ENCODE data around the gene TNFRSF11A. TPM values are rescaled to one million over a fixed set of nuclear protein-coding genes. Genes with fewer than 3 reads are reported as not detected.
A peak's percentile ranks its signal among the peaks of the same experiment; 100 is the strongest.

TNFRSF11A gene
- total RNA-seq, 1 donor from 2014 or later: 0.75 TPM

DNA sequence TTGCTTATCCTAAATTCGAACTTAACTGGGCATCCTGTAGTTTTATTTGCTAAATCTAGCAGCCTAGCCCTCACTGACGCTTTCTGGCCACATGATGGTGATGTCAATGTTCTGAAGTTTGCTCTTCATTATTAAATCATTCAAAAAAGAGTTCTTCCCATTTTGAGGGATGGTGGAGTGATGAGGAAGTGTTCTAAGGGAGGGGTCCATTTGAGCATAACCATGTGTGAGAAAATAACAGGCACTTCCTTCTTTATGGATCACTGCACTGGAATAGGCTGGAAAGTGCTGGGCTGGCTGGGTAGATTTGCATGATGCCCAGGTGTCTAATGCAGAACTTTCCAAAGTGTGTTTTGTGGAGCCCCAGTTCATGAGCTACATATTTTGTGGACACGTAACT lies 74.2 kb downstream of the TNFRSF11A start:
- no peaks in the 10 kb centered on the region for H3K27me3 Mint-ChIP-seq (ENCODE audit: low read depth, unreplicated experiment)
- Histone ChIP-seq H2AFZ (ENCODE audit: low read depth, low read length) (no peak overlapping the region), H3K4me3 (ENCODE audit: insufficient read depth, low read depth, low read length) (no peak overlapping the region), H4K20me1 (ENCODE audit: insufficient read depth, low read length) (no peaks in the 10 kb centered on the region), H3K4me1 (ENCODE audit: insufficient read depth, low read length) (no peaks in the 10 kb centered on the region), H3K27ac (ENCODE audit: low read depth, low read length) (no peak overlapping the region), H3K9ac (ENCODE audit: low read length) (no peak overlapping the region), H3K4me2 (ENCODE audit: low read length) (no peak overlapping the region), H3K27me3 (ENCODE audit: insufficient read depth, low read length) (peaks cover 3% of the 10 kb centered on the region), H3K79me2 (ENCODE audit: insufficient read depth, low read length) (no peaks in the 10 kb centered on the region), H3K9me3 (ENCODE audit: insufficient read depth, low read depth, low read length) (no peaks in the 10 kb centered on the region), H3K36me3 (ENCODE audit: insufficient read depth, low read length) (no peaks in the 10 kb centered on the region)
- TF ChIP-seq EZH2 (IDR thresholded peaks at IDR 0.05; ENCODE audit: insufficient read depth, low read length): no peak
- TF ChIP-seq, protein P1, sequence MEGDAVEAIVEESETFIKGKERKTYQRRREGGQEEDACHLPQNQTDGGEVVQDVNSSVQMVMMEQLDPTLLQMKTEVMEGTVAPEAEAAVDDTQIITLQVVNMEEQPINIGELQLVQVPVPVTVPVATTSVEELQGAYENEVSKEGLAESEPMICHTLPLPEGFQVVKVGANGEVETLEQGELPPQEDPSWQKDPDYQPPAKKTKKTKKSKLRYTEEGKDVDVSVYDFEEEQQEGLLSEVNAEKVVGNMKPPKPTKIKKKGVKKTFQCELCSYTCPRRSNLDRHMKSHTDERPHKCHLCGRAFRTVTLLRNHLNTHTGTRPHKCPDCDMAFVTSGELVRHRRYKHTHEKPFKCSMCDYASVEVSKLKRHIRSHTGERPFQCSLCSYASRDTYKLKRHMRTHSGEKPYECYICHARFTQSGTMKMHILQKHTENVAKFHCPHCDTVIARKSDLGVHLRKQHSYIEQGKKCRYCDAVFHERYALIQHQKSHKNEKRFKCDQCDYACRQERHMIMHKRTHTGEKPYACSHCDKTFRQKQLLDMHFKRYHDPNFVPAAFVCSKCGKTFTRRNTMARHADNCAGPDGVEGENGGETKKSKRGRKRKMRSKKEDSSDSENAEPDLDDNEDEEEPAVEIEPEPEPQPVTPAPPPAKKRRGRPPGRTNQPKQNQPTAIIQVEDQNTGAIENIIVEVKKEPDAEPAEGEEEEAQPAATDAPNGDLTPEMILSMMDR (IDR thresholded peaks at IDR 0.05; ENCODE audit: insufficient read depth, low read depth, low read length): no peak
- no peak overlapping the region for H3K27ac Mint-ChIP-seq (ENCODE audit: unreplicated experiment)
- peaks cover 3% of the 10 kb centered on the region for H3K4me1 Mint-ChIP-seq (ENCODE audit: low read depth, unreplicated experiment)
- FAIRE-seq (no peak), DNase-seq (ENCODE audit: low read depth) (no peak)
- peaks cover 10% of the 10 kb centered on the region for H3K9me3 Mint-ChIP-seq (ENCODE audit: unreplicated experiment)
- H3K36me3 Mint-ChIP-seq (ENCODE audit: low read depth, unreplicated experiment): peaks cover 3% of the 10 kb centered on the region
- no peak overlapping the region for H3K4me3 Mint-ChIP-seq (ENCODE audit: unreplicated experiment)

DNA sequence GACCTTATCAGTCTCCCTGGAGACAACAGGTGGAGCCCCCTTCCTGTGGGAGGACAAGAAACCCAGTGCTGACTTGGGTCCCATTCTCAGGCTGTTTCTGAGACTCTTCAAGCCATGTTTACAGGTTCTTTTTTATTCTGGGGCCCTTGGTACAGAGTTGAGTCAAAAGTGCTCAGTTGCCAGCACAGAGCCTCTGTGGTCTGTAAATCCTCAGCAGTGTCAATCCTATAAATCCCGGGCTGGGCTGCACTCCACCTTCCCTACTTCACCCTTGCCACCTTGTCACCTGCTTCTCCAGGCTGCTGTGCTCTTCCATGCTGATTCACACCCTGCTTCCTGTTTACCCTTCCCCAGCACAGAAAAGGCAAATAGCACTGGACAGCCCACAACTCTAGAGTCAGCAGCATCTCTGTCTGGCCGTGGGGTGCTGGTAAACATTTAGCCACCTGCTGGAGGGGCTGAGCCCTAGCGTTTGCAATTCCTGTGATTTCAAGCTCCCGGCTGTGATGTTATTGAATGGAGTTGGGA lies 74.7 kb downstream of the TNFRSF11A start:
- TF ChIP-seq, protein P1 (IDR thresholded peaks at IDR 0.05; ENCODE audit: insufficient read depth, low read depth, low read length): peak; percentile 4
- no peak for TF ChIP-seq EZH2 (IDR thresholded peaks at IDR 0.05; ENCODE audit: insufficient read depth, low read length)
- DNase-seq (ENCODE audit: low read depth) (no peak), FAIRE-seq (no peak)
- Histone ChIP-seq H3K36me3 (ENCODE audit: insufficient read depth, low read length) (no peaks in the 10 kb centered on the region), H4K20me1 (ENCODE audit: insufficient read depth, low read length) (no peaks in the 10 kb centered on the region), H3K4me2 (ENCODE audit: low read length) (no peak overlapping the region), H3K4me3 (ENCODE audit: insufficient read depth, low read depth, low read length) (no peak overlapping the region), H3K27me3 (ENCODE audit: insufficient read depth, low read length) (peaks cover 3% of the 10 kb centered on the region), H2AFZ (ENCODE audit: low read depth, low read length) (no peak overlapping the region), H3K4me1 (ENCODE audit: insufficient read depth, low read length) (no peaks in the 10 kb centered on the region), H3K79me2 (ENCODE audit: insufficient read depth, low read length) (no peaks in the 10 kb centered on the region), H3K9me3 (ENCODE audit: insufficient read depth, low read depth, low read length) (no peaks in the 10 kb centered on the region), H3K27ac (ENCODE audit: low read depth, low read length) (no peak overlapping the region), H3K9ac (ENCODE audit: low read length) (no peak overlapping the region)
- no peaks in the 10 kb centered on the region for H3K27me3 Mint-ChIP-seq (ENCODE audit: low read depth, unreplicated experiment)
- no peak overlapping the region for H3K4me3 Mint-ChIP-seq (ENCODE audit: unreplicated experiment)
- H3K9me3 Mint-ChIP-seq (ENCODE audit: unreplicated experiment): peaks cover 10% of the 10 kb centered on the region
- no peak overlapping the region for H3K27ac Mint-ChIP-seq (ENCODE audit: unreplicated experiment)
- H3K36me3 Mint-ChIP-seq (ENCODE audit: low read depth, unreplicated experiment): peaks cover 3% of the 10 kb centered on the region
- H3K4me1 Mint-ChIP-seq (ENCODE audit: low read depth, unreplicated experiment): peaks cover 3% of the 10 kb centered on the region

DNA sequence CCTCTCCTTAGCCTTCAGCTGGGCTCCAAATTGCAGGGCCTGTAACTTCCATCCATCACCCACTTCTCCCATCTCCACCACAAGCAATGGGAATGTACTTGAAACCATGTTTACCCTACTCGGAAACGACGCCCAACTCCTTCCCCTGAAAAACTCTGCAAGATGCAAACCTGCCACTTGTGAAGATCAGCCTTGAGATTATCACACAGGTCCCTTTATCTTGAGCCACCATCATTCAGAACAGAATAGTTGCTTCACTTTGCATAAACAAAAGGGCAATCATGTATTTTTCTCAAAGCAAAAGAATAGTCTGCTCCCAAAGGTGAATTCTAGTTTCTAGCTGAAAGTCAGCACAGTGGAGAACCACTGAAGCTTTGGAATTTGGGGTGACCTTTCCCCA lies 75.8 kb downstream of the TNFRSF11A start:
- Mint-ChIP-seq H3K27me3 (ENCODE audit: low read depth, unreplicated experiment) (no peaks in the 10 kb centered on the region), H3K9me3 (ENCODE audit: unreplicated experiment) (peaks cover 9% of the 10 kb centered on the region), H3K27ac (ENCODE audit: unreplicated experiment) (no peak overlapping the region), H3K36me3 (ENCODE audit: low read depth, unreplicated experiment) (no peaks in the 10 kb centered on the region), H3K4me1 (ENCODE audit: low read depth, unreplicated experiment) (peaks cover 3% of the 10 kb centered on the region), H3K4me3 (ENCODE audit: unreplicated experiment) (no peak overlapping the region)
- no peak overlapping the region for H3K4me2 ChIP-seq (ENCODE audit: low read length)
- H2AFZ ChIP-seq (ENCODE audit: low read depth, low read length): no peak overlapping the region
- no peak overlapping the region for H3K27ac ChIP-seq (ENCODE audit: low read depth, low read length)
- H3K79me2 ChIP-seq (ENCODE audit: insufficient read depth, low read length): no peaks in the 10 kb centered on the region
- H3K36me3 ChIP-seq (ENCODE audit: insufficient read depth, low read length): no peaks in the 10 kb centered on the region
- H3K27me3 ChIP-seq (ENCODE audit: insufficient read depth, low read length): peaks cover 3% of the 10 kb centered on the region
- no peaks in the 10 kb centered on the region for H3K4me1 ChIP-seq (ENCODE audit: insufficient read depth, low read length)
- FAIRE-seq: no peak
- H3K9ac ChIP-seq (ENCODE audit: low read length): no peak overlapping the region
- no peak for DNase-seq (ENCODE audit: low read depth)
- no peaks in the 10 kb centered on the region for H4K20me1 ChIP-seq (ENCODE audit: insufficient read depth, low read length)
- TF ChIP-seq, protein P1 (IDR thresholded peaks at IDR 0.05; ENCODE audit: insufficient read depth, low read depth, low read length): no peak
- no peak for TF ChIP-seq EZH2 (IDR thresholded peaks at IDR 0.05; ENCODE audit: insufficient read depth, low read length)
- H3K4me3 ChIP-seq (ENCODE audit: insufficient read depth, low read depth, low read length): no peak overlapping the region
- no peaks in the 10 kb centered on the region for H3K9me3 ChIP-seq (ENCODE audit: insufficient read depth, low read depth, low read length)

All from astrocyte (in vitro differentiated cells and primary cell).